ENCODE measurements around the gene MLPH.

Gene MLPH

GRCh38 chr2:237603049-237603717 lies 116.1 kb downstream of the MLPH start:
- no peak for DNase-seq (ENCODE audit: low spot score)

GRCh38 chr2:237603718-237604362 lies 116.8 kb downstream of the MLPH start:
- peak; percentile 44 for DNase-seq (ENCODE audit: low spot score)

GRCh38 chr2:237604391-237604790 lies 117.3 kb downstream of the MLPH start:
- no peak for DNase-seq (ENCODE audit: low spot score)
